Brain microvascular endothelial cell (primary cell): ENCODE results near the gene KRT6B.

Experiments used
- DNase-seq: peaks from one replicate; pipeline ENCODE4 v3.0.0-alpha.2; 2020
- H3K27ac ChIP-seq: fragments of 250-450 bp; sonication (Bioruptor Pico); 2 replicates; pipeline ENCODE4 v1.5.1; 2020; ENCODE audit warnings: mild to moderate bottlenecking, moderate library complexity
- H3K27me3 ChIP-seq: fragments of 250-450 bp; sonication (Bioruptor Pico); replicated peaks from 2 replicates; pipeline ENCODE4 v1.5.1; 2020; ENCODE audit warnings: mild to moderate bottlenecking
- H3K36me3 ChIP-seq: fragments of 250-450 bp; sonication (Bioruptor Pico); replicated peaks from 2 replicates; pipeline ENCODE4 v1.5.1; 2020; ENCODE audit warnings: mild to moderate bottlenecking
- H3K4me3 ChIP-seq: 2 replicates; pipeline ENCODE4 v1.5.1; 2011; ENCODE audit warnings: low read depth, mild to moderate bottlenecking, control low read depth, low read length, moderate library complexity
- CTCF ChIP-seq: IDR thresholded peaks from 2 replicates; pipeline ENCODE4 v1.5.1; 2011; ENCODE audit warnings: low read depth, mild to moderate bottlenecking, moderate library complexity, low read length, control low read depth, inconsistent platforms; ENCODE audit errors: missing control alignments
- in situ Hi-C: cut with HindIII; loops from 2 replicates; pipeline ENCODE4 v1.10.0; 2017; ENCODE audit warnings: low sequenced_read_pairs, low pct_ligation_motif_present

The KRT6B gene

DNA sequence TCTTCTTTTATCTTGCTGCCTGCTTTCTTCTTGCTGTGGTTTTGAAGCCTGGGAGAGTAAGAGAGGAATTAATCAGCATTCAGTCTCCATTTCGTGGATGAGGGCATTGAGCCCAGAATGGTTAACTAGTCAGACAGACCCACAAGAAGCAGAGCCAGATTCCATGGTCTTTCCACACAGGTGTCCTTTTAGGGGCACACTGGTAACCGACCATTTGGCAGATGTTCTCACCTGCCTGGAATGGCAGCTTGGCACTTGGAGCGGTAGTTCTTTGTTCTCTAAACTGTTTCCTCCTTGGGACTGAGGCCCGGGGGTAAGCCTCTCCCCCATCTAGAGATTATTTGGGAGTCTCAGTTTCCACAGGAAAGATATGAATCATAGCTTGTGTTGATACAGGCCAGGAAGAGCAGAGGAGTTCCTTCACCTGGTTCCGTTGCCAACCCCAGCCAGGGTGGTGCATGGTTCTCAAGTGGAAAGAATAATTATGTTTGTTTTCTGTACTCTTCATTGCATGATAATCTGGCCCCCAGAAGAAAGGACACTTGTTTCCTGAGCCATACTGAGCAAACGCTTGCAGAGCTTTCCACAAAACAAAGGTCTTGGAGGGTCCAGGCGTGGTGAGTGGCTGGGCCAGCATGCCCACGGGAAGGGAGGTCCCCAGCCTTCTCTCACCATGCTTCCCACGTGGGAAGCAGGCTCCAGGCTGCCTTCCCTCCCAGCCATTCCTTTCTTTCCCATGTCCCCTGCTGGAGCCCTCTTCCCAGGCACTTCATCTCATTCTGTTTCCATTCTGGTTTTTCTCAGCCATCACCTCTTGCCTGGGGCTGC lies 15.7 kb downstream of the KRT6B start:
- Histone ChIP-seq H3K27me3 (peaks cover 3% of the 10 kb centered on the region), H3K4me3 (no peak overlapping the region), H3K36me3 (no peaks in the 10 kb centered on the region), H3K27ac (no peak overlapping the region)
- no peak for DNase-seq
- TF ChIP-seq CTCF, result no peak
- in situ Hi-C loops, result no loop called here

- no peak for DNase-seq
- peaks cover 4% of the 10 kb centered on the region for H3K27me3 ChIP-seq
- H3K36me3 ChIP-seq, result no peaks in the 10 kb centered on the region
- TF ChIP-seq CTCF, result no peak
- no peak overlapping the region for H3K27ac ChIP-seq
- H3K4me3 ChIP-seq, result no peak overlapping the region
- in situ Hi-C loops, result no loop called here
These were observed 16.3 kb downstream of the KRT6B start for GRCh38 chr12:52435659-52435999.

DNA sequence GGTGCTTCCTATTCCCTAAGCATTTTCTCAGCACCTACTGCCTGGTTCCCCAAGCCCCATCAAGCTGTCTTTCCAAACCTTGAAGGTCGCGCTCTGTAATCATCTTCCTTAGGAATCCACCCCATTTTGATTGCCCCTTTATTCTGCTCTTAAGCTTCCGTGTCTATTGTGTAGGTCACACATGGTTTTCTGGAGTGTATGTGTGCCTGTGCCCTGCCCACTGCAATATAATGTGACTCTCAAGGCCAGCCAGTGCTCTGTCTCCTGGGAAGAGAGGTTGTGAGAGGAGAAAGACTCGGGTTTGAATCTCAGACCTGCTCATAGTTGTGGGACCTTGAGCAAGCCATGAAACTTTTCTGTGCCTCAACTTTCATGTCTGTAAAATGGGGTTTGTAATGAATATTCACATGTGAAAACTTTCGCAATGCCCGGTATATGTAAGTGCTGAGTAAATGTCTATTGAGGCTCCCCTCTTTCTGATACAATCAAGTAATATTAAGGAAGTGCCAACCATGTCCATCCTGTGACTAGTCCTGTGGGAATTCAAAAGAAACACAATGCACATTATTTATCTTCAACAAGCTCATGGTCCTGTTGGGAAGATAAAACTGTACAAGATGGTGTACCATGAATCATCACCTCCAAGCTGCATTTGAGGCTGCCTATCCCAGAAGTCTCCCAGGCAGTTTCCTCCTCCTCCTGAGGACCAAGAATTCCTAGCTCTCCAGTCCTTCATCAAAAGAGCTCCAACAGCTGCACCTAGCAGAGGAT lies 17.0 kb downstream of the KRT6B start:
- no peak overlapping the region for H3K27ac ChIP-seq
- in situ Hi-C loops, result no loop called here

GRCh38 chr12:52434081-52434733 lies 17.7 kb downstream of the KRT6B start, which contains the start of gene KRT75:
TSS of gene KRT75 (minus strand) at chr12:52434371. CDS start at chr12:52434304, 67 bp downstream.
- in situ Hi-C loops, result no loop called here
- DNase-seq, result no peak
- no peak within 1 kb of the TSS for H3K27ac ChIP-seq
- TF ChIP-seq CTCF, result no peak
- H3K27me3 ChIP-seq, result peaks cover 4% of the 10 kb centered on the region
- no peak within 1 kb of the TSS for H3K4me3 ChIP-seq
- H3K36me3 ChIP-seq, result no peaks in the 10 kb centered on the region

More for the DNA sequence above, 17.0 kb downstream of the KRT6B start:
- Histone ChIP-seq H3K4me3 (no peak overlapping the region), H3K27me3 (peaks cover 4% of the 10 kb centered on the region), H3K36me3 (no peaks in the 10 kb centered on the region)
- DNase-seq, result no peak
- TF ChIP-seq CTCF, result no peak

DNA sequence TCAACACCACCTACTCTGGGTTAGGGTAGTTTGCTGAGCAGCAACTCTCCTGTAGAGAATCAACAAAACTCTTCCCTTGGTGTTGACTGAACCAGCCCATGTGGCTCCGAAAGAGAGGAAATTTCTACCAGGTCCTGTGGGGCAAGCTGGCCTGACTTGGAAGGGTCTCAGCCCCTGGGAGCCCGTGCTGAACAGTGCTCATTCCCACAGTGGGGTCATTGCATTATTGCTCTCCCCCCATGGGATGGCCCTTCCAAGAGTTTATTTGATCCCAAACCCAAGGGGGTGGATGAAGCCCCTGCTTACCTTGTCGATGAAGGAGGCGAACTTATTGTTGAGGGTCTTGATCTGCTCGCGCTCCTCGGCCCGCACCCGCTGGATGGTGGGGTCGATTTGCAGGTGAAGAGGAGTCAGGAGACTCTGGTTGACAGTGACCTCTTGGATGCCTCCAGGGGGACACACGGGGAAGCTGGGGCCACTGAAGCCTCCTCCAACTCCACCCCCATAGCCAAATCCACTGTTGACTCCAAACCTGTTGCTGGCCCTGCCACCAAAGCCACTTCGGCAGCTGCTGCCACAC lies 18.4 kb downstream of the KRT6B start:
- H3K27ac ChIP-seq, result no peak overlapping the region
- in situ Hi-C loops, result no loop called here
- no peaks in the 10 kb centered on the region for H3K36me3 ChIP-seq
- no peak overlapping the region for H3K4me3 ChIP-seq
- no peak for TF ChIP-seq CTCF
- DNase-seq, result no peak
- H3K27me3 ChIP-seq, result peaks cover 4% of the 10 kb centered on the region
